ENCODE results near the gene PTPRF.

PTPRF gene

GRCh38 chr1:43522431-43522775 lies 8.3 kb upstream of the PTPRF start:
- no peak for TF ChIP-seq CTCF (IDR thresholded peaks at IDR 0.05; ENCODE audit: low read depth, low read length, missing control alignments)
- no peak for DNase-seq (ENCODE audit: extremely low read depth, low read depth)
- no peak overlapping the region for H3K4me3 ChIP-seq (replicated peaks; ENCODE audit: low read depth, low read length)

GRCh38 chr1:43522776-43523480 lies 7.8 kb upstream of the PTPRF start:
- TF ChIP-seq CTCF (IDR thresholded peaks at IDR 0.05; ENCODE audit: low read depth, low read length, missing control alignments), result no peak
- DNase-seq (ENCODE audit: extremely low read depth, low read depth), result peak; percentile 25

GRCh38 chr1:43524804-43525203 lies 5.9 kb upstream of the PTPRF start:
- TF ChIP-seq CTCF (IDR thresholded peaks at IDR 0.05; ENCODE audit: low read depth, low read length, missing control alignments), result no peak
- no peak for DNase-seq (ENCODE audit: extremely low read depth, low read depth)
- H3K4me3 ChIP-seq (replicated peaks; ENCODE audit: low read depth, low read length), result no peak overlapping the region

More at GRCh38 chr1:43522776-43523480, 7.8 kb upstream of the PTPRF start:
- H3K4me3 ChIP-seq (replicated peaks; ENCODE audit: low read depth, low read length), result no peak overlapping the region

GRCh38 chr1:43526002-43526401 lies 4.7 kb upstream of the PTPRF start:
- DNase-seq (ENCODE audit: extremely low read depth, low read depth), result no peak
- H3K4me3 ChIP-seq (replicated peaks; ENCODE audit: low read depth, low read length), result no peak overlapping the region
- no peak for TF ChIP-seq CTCF (IDR thresholded peaks at IDR 0.05; ENCODE audit: low read depth, low read length, missing control alignments)

- DNase-seq (ENCODE audit: extremely low read depth, low read depth), result no peak
- TF ChIP-seq CTCF (IDR thresholded peaks at IDR 0.05; ENCODE audit: low read depth, low read length, missing control alignments), result no peak
- H3K4me3 ChIP-seq (replicated peaks; ENCODE audit: low read depth, low read length), result no peak overlapping the region
These were observed 3.4 kb upstream of the PTPRF start for GRCh38 chr1:43527111-43527878.

GRCh38 chr1:43529206-43529731 lies 1.4 kb upstream of the PTPRF start:
- DNase-seq (ENCODE audit: extremely low read depth, low read depth), result peak; percentile 84
- no peak overlapping the region for H3K4me3 ChIP-seq (replicated peaks; ENCODE audit: low read depth, low read length)
- peak; percentile 96 for TF ChIP-seq CTCF (IDR thresholded peaks at IDR 0.05; ENCODE audit: low read depth, low read length, missing control alignments)

Measured in HFF-Myc (cell line).